ENCODE measurements around the gene SGSM1.
A peak's percentile ranks its signal among the peaks of the same experiment; 100 is the strongest.

The SGSM1 gene

GRCh38 chr22:24805790-24806662 lies at the start of gene SGSM1:
SGSM1 (plus strand) TSS chr22:24806211; CDS start chr22:24806326, 115 bp downstream.
- intact Hi-C loops (cut with DNase I): no loop called here
- peak in 41 of 42 donors; percentile 30 to 89 (median 76) for DNase-seq

- peak; percentile 5 to 87 (median 64) for DNase-seq
- intact Hi-C loops (cut with DNase I): loop anchor here (10.0 kb wide), 1 partner anchor 203 kb away; the partner anchor contains the start of genes GUCD1 and SNRPD3
These were observed 47.7 kb upstream of the SGSM1 start for GRCh38 chr22:24758164-24758799.

DNA sequence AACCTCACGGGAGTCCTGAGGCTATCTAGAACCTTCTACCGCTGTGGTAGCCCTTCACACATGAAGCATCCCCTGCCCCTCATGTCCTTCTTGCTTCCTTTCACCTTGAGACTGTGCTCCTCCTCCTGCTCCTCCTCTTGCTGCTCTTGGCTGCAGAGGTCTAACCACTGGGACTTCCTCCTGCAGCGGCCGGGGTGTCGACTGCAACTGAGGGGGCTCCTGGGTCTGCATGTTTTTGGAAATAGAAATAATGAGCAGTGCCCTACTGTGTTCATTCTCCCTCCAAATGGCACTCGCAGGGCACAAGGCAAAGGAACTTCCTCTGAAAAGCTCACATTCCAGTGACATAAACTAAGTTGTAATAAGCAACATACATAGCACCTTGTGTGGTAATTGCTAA lies 46.2 kb upstream of the SGSM1 start:
- intact Hi-C loops (cut with DNase I): loop anchor here (10.0 kb wide), 1 partner anchor 205 kb away; the partner anchor contains the start of genes GUCD1 and SNRPD3

GRCh38 chr22:24760708-24761306 lies 45.2 kb upstream of the SGSM1 start:
- intact Hi-C loops (cut with DNase I): no loop called here
- DNase-seq: no peak

More for the DNA sequence above, 46.2 kb upstream of the SGSM1 start:
- no peak for DNase-seq

GRCh38 chr22:24761888-24762675 lies 43.9 kb upstream of the SGSM1 start:
- intact Hi-C loops (cut with DNase I): no loop called here
- DNase-seq: no peak

DNA sequence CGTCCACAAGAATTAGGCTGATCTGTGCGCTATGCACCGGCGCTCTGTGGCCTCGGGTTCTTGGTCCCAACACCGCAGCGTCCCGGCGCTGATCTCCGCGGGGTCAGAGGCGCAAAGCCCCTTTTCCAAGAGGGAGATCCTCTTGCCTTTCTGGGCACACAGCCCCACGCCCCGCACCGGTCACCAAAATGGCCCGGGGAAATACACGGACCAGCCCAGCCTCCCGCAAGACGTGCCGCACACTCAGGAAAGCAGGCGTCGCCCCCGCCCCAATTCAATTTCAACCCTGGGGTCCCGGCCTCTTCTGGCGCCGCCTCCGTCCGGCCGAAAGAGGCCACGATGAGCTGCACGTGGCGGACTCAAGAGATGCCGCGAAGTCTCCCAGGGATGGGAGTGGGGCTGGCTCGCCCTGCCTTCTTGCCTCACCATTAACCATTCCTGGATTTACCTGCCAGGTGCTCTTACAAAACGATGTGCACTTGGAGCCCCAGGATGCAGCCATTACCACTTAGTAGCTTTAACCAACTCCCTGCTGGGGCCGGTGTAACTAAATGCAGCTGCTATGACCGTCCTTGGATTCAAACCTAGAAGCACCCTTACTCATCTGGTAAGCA lies 42.0 kb upstream of the SGSM1 start:
- no peak for DNase-seq
- intact Hi-C loops (cut with DNase I): no loop called here

GRCh38 chr22:24765166-24765565 lies 40.8 kb upstream of the SGSM1 start:
- no peak for DNase-seq
- intact Hi-C loops (cut with DNase I): no loop called here

- DNase-seq: peak in 40 of 42 donors; percentile 11 to 74 (median 50)
These were observed 37.3 kb upstream of the SGSM1 start for GRCh38 chr22:24768537-24769374.

DNA sequence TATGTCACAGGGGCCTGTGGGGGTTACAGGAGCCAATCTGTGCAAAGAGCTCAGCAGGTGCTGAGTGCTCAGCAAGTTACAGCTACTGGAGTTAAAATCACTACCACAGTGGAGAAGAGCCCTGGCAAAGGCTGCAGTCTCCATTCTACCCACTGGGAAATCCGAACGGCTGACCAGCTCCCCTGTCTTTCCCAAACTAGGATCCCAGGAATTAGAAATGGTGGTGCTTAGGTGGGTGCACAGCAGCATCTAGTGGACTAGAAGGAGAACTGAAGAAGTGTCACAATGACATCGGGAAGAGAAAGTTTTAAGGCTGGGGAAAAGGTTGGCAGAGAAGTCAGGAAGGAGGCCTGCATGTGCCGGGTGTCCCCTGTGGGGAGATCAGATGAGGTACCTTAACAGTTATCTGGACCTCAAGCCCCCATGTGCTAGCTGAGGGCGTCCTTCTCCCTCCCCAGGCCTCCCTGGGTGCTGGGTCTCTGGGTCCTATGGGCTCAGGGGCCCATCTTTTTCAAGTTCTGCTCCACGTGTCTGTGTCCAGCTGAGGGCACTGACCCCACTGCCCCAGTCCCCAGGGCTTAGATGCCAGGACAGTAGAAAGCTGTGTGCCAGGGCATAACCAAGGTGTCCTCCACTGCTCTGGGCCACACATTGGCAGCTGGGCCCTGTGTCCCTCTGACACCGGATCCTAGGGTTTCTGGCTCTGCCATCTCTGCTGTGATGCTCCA lies 33.4 kb upstream of the SGSM1 start:
- intact Hi-C loops (cut with DNase I): no loop called here
- DNase-seq: peak in 9 of 42 donors; percentile 3 to 38 (median 18)

More at GRCh38 chr22:24768537-24769374, 37.3 kb upstream of the SGSM1 start:
- intact Hi-C loops (cut with DNase I): no loop called here

- intact Hi-C loops (cut with DNase I): no loop called here
- no peak for DNase-seq
These were observed 30.1 kb upstream of the SGSM1 start for GRCh38 chr22:24775769-24776492.

DNA sequence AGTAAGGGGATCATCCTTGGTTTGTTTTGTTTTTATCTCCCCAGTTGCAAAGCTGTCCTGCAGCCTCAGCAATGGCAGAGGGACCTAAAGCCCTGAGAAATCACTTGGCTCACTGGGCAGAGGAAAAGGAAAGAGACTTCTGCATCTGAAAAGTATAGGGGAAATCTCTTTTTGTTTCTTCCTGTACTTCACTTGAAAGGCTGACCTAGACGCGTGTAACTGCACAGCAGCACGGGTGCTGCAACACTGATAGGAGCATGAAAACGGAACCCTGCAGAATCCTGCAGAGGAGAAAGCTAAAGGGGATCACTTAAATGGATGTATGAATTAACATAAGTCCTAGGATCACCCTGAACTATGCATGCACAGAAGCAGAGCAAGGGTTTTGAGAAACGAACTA lies 29.5 kb upstream of the SGSM1 start:
- no peak for DNase-seq
- intact Hi-C loops (cut with DNase I): no loop called here

DNA sequence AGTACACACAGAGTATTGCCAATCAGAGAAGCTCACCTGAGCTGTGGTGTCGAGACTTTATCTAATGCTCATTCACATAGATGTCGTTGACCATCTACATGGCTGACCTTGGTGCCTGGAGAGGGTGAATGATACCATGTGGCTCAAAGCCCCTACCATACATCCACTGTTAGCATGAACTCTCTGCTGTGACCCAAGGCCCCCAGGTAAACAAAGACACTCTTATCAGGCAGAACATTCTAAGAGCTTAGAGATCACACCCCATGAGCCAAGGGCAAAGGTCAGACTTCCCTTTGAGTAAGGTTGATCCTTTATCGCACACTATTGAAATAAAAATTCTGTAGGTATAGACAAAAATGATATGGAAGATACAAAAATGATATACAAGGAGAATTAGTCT lies 16.5 kb upstream of the SGSM1 start:
- intact Hi-C loops (cut with DNase I): no loop called here
- no peak for DNase-seq

DNA sequence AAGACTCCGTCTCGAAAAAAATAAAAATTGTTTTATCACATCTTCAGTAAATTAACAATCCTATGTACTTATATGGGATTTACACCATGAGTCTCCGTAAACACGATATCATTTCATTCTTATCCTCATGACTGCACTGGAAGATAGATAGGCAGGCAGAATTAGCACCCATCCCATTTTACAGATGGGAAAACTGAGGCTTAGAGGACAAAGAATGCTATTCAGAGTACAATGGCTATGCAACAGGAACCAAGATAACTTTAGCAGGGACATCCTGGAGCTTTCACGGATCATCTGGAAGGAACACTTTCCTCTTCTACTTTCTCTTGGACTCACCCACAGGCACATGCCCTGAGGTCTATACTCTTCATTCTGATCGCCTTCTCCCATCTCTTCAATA lies 14.6 kb upstream of the SGSM1 start:
- intact Hi-C loops (cut with DNase I): no loop called here
- DNase-seq: no peak

- intact Hi-C loops (cut with DNase I): no loop called here
- no peak for DNase-seq
These were observed 10.0 kb upstream of the SGSM1 start for GRCh38 chr22:24796056-24796455.

DNA sequence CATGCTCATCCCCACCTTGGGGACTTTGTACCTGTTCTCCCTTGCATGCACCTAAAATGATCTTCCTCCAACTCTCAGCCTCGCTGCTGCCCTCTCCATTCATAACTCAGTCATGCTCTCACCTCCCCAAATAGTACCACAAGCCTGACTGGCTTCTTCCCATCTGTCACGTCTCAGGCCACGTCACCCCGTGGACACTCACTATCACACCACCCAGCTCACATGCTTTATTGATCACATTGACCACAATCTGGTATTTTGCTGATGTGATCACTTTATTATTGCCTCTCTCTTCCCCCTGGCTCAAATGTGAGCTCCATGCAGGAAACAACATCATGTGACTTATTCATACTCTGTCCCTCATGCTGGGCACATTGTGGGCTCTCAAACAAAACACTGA lies 9.2 kb upstream of the SGSM1 start:
- intact Hi-C loops (cut with DNase I): no loop called here
- DNase-seq: no peak

GRCh38 chr22:24801901-24802465 lies 4.0 kb upstream of the SGSM1 start:
- intact Hi-C loops (cut with DNase I): no loop called here

More at GRCh38 chr22:24801901-24802465, 4.0 kb upstream of the SGSM1 start:
- no peak for DNase-seq
